H1 (cell line): ENCODE data around the gene TCEAL1. TPM values are rescaled to one million over a fixed set of nuclear protein-coding genes. Genes with fewer than 3 reads are reported as not detected.

Experiments
- CHD1 ChIP-seq: IDR thresholded peaks from 2 replicates; pipeline ENCODE4 v1.6.1; 2012; ENCODE audit warnings: low read depth, low read length, improper control_type of control experiment
- EP300 ChIP-seq, 2 experiments: IDR thresholded peaks; 1 replicate in 1 of 2; 2 replicates in 1 of 2; pipeline ENCODE4 v1.6.1; 2011 to 2012; ENCODE audit warnings: low read depth in 2 of 2, low read length in 2 of 2, mild to moderate bottlenecking in 2 of 2, borderline replicate concordance in 1 of 2, inconsistent platforms in 1 of 2, moderate library complexity in 1 of 2
- polyA plus RNA-seq, 7 experiments: library from polyadenylated mRNA; depleted of rRNA in 3 of 7; stranded (reverse) in 5 of 7; unstranded in 2 of 7; fragments of >200 nt in 5 of 7; fragments of 200-250 nt in 2 of 7; gene quantifications; 1 replicate in 5 of 7; 2 replicates in 1 of 7; 4 replicates in 1 of 7; pipeline versions ENCODE4 v1.2.1 to v1.2.3, GENCODE V29; 2011 to 2013; ENCODE audit warnings: missing spikeins in 2 of 7, mixed read lengths in 2 of 7
- total RNA-seq: library from RNA; stranded (reverse); fragmentation: NEBNext Ultra II Directional; extraction: Animal tissue kit (Norgen Biotek cat#: 25700); gene quantifications from 2 replicates; pipeline ENCODE4 v1.2.1, GENCODE V29; 2021

Gene TCEAL1
- total and polyA plus RNA-seq, 2 of the 8 experiments (the other 6 are each of a cell fraction or from before 2014, with no cell fraction given) = 3.9 to 4.1 TPM

- TF ChIP-seq EP300 (IDR thresholded peaks at IDR 0.05; ENCODE audit: borderline replicate concordance in 1 of 2, low read depth in 2 of 2, low read length in 2 of 2) (no peak), CHD1 (no peak)
These were observed 20.3 kb upstream of the TCEAL1 start (continued) for GRCh38 chrX:103608306-103608963.
